Stimulated activated CD8-positive, alpha-beta memory T cell treated with anti-CD3 and anti-CD28 coated beads, Interleukin-7, amount 100 ng/mL, for 24 hours (primary cell): Measurements from ENCODE around the gene CYP4A11.
"Not testable (repeated sequence)": the region's sequence is repeated elsewhere in the genome, so short reads cannot be mapped to it uniquely, and the experiment has no call there.

Source experiments
- DNase-seq: peaks from one replicate; pipeline ENCODE4 v3.0.0-alpha.2; 2020; ENCODE audit warnings: low read depth

Gene CYP4A11

DNA sequence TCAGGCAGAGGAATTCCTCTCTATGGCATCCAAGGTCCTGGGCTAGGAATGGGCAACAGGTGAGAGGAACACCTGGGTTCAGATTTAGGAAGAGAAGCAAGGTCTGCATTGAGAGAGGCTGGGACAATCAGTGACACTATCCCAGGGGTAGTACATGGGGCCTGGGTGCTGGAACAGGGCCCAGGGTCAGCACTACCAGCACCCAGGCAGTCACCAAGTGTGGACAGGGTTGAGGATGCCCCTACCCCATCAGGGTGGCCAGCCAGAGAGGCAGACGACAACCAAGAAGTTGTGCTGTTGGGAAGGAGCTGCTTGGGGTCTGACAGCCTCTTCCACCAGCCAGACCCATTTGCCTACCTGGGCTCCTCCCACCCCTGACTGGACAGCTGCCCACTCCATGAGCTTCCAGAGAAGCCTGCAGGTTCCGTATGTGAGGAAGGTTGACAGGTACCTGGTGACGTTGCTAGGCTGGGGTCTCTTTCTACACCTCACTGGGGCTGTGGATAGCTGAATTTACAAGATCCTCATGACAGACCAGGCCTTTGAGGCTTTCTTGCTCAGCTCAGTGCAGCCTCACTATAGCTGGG, 13.9 kb downstream of the CYP4A11 start:
- DNase-seq, result no peak

DNA sequence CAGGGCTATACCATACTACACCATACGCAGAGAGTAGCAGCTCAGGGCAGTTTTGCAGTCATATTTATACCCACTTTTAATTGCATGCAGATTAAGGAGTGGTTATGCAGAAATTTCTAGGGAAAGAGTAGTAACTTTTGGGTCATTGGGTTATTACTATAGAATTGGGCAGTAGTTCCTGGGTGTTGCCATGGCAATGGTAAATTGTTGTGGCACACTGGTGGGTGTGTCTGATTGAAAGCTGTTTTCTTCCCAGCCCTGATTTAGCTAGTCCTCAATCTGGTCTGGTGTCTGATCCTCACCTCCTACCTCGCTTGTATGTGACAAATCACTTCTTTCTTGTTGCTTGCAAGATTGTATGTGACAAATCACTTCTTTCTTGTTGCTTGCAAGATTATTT, 30.5 kb downstream of the CYP4A11 start:
- no peak for DNase-seq

DNA sequence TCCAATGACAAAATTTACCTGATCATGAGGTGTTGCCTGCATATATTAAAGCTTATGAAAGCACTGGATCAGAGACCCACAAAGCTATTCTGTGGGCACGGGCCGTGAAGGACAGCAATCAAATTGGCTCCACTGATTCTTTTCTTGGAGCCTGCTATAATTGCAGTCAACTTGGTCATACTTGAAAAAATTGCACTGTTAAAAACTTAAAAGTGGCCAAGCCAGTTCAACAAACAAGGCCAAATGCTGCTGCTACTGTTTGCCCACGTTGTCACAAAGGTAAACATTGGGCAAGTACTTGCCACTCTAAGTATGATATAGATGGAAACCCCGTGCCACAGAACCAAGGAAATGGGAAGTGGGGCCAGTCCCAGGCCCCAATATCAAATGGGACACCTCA, 37.8 kb downstream of the CYP4A11 start:
- no peak for DNase-seq

DNA sequence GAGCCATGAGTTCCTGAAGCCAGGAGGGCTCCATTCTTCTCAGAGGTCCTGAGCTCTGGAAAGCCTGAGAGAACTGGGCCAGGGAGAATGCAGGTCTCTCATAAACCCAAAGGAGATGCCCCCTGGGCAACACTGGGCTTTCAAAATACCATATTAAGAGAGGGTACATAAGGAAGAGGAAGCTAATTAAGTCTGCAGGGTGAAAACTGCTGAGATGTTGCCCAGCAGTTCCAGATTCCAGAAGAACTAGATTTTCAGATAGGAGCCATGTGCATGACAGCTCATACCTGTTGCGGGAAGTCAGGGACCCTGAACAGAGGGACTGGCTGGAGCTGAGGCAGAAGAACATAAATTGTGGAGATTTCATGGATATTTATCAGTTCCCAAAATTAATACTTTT, 40.9 kb downstream of the CYP4A11 start:
- DNase-seq, result no peak

DNA sequence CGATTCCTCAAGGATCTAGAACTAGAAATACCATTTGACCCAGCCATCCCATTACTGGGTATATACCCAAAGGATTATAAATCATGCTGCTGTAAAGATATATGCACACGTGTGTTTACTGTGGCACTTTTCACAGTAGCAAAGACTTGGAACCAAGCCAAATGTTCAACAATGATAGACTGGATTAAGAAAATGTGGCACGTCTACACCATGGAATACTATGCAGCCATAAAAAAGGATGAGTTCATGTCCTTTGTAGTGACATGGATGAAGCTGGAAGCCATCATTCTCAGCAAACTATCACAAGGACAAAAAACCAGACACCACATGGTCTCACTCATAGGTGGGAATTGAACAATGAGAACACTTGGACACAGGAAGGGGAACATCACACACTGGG, 59.6 kb downstream of the CYP4A11 start:
- not testable (repeated sequence) for DNase-seq
